ENCODE results near the gene STK4.

DNA sequence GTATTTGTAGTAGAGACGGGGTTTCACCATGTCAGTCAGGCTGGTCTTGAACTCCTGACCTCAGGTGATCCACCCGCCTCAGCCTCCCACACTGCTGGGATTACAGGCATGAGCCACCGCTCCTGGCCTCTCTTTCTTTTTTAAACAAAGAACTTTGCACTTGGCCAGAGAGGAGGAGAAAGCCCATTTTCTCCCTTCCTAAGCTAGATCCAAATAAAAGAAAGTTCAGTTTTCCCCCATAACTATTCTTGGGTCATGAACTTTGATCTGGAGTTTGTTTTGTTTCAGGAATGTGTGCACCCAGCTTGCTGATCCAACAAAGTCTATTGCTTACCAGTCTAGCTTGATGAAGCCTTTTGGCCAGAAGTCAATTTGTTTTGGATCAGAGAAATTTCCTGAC is 111.2 kb downstream of the STK4 start:
- TF ChIP-seq, protein P1, sequence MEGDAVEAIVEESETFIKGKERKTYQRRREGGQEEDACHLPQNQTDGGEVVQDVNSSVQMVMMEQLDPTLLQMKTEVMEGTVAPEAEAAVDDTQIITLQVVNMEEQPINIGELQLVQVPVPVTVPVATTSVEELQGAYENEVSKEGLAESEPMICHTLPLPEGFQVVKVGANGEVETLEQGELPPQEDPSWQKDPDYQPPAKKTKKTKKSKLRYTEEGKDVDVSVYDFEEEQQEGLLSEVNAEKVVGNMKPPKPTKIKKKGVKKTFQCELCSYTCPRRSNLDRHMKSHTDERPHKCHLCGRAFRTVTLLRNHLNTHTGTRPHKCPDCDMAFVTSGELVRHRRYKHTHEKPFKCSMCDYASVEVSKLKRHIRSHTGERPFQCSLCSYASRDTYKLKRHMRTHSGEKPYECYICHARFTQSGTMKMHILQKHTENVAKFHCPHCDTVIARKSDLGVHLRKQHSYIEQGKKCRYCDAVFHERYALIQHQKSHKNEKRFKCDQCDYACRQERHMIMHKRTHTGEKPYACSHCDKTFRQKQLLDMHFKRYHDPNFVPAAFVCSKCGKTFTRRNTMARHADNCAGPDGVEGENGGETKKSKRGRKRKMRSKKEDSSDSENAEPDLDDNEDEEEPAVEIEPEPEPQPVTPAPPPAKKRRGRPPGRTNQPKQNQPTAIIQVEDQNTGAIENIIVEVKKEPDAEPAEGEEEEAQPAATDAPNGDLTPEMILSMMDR (conservative IDR thresholded peaks at IDR 0.05; ENCODE audit: low read depth, low read length) = no peak
- no peak for TF ChIP-seq POLR2A (IDR thresholded peaks at IDR 0.05; ENCODE audit: low read depth, low read length)
- no peak for TF ChIP-seq RCOR1 (IDR thresholded peaks at IDR 0.05; ENCODE audit: insufficient replicate concordance, low read length)
